ENCODE results near the gene SLC7A4.
"Not testable (repeated sequence)": the region's sequence is repeated elsewhere in the genome, so short reads cannot be mapped to it uniquely, and the experiment has no call there.

SLC7A4 gene

DNA sequence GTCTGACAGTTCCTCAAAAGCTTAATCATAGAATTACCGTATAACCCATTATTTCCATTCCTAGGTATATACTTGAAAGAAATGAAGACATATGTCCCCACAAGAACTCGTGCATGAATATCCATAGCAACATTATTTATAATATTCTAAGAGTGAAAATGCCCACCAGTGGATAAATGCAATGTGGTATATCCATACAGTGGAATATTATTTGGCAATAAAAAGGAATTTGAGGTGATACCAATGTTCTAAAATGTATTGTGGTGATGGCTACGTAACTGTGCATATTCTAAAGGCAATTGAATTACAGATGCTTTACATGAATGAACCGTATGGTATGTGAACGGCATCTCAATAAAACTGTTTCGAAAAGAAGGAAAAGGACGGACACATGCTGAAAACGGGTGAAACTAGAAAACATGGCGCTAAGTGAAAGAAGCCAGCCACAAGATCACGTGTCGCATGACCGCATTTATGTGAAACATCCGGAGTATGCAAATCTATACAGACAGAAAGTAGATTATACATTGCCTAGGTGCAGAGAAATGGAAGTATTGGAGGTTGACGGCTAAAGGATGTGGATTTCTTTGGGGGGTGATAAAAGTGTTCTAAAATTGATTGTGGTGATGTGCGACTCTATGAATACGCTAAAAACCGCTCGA, 29.4 kb upstream of the SLC7A4 start:
- DNase-seq, result not testable (repeated sequence)

DNA sequence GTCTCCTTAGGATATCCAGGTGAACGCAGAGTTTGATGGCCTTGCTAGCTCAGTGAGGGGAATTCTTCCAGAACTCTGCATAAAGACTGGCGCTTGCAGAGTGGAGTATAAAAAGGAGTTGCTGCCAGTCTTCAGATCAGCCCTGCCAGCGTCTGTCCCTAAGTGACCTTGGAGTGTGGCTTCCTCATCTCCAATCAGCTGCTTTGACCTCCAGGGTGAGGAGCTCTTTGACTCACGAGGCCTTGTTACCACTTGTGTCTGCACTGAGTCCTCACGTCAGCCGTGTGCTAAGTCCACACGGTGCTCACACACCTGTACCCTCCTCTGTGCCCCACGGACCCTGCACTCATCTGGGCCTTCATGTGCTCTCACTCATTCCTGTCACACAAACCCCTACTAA, 28.0 kb upstream of the SLC7A4 start:
- DNase-seq, result not testable (repeated sequence)

DNA sequence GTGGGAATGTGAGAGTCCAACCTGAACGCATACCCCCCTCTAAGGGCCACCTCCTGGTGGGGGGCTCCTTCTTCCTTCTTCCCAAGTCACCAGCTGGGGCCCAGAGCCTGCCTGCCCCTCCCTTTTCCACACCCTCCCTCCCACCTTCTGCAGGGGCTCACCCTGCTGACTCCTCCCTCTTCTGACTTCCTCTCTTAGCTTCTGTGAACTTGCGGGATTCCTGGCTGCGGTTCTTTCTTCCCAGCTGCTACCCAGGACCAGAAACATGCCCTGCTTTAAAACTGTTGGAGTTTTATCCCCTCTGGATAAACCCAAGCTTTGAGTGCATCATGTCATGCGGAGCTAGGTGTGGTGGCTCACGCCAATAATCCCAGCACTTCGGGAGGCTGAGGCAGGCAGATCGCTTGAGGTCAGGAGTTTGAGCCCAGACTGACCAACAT, 23.5 kb upstream of the SLC7A4 start:
- DNase-seq, result no peak

DNA sequence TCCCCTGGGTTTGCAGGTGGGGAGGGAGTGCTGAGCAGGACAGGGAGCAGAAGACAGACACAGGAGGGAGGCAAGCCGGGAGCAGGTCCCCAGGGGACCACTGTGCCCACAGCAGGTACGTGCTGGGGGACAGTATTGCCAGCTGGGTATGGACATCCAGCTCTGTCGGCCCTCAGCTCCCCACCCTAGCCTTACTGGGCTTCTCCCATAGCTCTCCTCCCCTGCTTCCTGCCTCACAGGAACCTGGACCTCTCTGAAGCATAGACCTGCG, 23.1 kb upstream of the SLC7A4 start:
- DNase-seq, result no peak

DNA sequence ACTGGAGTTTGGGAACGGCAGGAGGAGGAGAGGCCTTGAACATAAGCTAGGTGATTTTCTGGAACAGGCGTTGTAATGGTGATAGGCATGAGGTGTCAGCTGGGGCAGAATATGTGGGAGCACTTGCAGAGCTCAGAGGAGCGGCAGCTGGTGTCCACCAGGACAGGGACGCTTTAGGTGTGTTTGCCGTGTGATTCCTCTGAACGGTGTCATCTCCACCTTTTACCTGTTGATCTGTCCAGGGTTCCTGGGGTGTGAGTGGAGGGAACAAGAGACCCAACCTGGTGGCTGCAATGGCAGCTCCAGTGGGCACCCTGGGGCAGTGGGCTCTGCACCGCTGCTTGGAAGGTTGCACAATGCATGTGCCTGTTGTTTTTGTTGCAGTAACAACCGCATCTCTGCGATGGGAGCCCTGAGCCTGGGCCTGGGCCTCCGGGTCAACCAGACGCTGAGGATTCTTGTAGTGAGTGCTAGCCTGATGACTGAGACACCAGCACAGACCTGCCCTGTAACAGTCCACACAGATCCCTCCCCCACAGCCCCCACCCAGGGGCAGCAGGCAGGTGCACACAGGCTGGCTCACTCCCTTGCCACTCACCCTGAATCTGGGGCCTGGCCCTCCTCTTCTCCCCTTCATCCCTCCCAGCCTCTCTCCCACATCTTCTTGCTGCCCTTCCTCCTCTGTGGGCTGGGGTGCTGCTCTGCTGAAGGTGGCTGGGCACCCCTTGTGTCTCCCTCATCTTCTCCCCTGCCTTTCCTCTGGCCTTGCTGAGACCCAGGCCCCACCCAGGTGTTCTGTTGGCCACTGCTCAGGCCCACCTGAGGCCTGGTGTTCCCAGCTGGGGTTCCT, 22.6 kb upstream of the SLC7A4 start:
- DNase-seq, result no peak

DNA sequence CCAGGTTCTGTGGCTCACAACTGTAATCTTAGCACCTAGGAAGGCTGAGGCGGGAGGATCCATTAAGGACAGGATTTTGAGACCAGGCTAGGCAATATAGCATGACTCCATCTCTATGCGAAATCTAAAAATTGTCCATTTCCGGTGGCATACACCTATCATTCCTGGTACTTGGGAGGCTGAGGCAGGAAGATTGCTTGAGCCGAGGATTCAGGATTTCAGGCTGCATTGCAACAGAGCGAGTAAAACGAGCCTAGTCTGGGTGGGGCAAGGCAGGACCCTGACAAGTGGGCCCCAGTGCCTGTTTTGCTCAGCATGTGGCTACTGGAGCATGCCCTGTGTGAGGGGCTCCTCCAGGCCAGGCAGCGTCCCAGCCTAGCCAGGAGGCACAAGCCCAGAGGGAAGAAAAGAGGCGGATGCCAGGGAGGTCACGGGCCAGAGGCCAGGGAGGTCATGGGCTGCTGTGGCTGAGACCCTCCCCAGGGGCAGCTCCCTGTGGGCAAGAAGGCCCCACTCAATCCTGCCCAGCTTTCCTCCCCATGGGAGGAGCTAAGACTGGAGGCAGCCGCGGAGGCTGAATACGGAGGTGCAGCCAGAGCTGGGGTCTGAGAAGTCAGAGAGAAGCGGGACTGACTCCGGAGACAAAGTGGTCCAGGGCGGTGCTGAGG, 21.8 kb upstream of the SLC7A4 start:
- DNase-seq, result no peak

DNA sequence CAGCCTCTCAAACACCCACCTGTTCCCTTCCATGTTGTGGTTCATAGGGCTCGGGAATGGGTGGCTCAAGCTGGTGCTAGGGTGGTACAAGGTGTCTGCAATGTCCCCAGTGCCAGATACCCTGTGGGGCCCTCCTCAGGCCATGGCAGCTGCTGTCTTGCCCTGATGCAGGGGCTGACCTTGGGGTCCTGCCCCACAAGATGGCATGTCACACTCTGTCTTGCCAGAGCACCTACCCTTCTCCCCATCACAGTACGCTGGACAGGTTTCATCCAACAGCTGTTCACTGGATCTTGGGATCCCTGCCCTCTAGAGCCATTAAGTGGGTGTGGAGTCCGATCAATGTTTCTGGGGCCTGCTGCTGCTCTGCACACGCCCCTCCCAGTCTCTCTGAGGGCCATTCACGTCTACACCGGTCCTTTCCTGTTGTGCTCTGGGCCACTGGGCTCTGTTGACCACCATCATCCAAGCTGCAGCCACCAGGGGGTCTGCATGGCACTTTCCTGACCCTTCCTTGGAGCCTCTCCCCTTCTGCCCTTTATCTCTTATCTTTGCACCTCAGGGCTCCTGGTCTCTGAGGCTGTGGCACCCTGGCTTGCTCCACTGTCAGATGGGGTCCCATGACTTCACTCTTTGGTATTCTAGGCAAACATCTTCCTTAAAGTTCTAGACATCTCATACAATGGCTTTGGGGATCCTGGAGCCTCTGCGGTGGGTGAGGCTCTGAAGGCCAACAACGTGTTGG, 20.5 kb upstream of the SLC7A4 start:
- no peak for DNase-seq

- no peak for DNase-seq
Observed at GRCh38 chr22:21051831-21052400, 19.6 kb upstream of the SLC7A4 start.

- DNase-seq, result no peak
Observed at GRCh38 chr22:21051145-21051830, 18.9 kb upstream of the SLC7A4 start.

DNA sequence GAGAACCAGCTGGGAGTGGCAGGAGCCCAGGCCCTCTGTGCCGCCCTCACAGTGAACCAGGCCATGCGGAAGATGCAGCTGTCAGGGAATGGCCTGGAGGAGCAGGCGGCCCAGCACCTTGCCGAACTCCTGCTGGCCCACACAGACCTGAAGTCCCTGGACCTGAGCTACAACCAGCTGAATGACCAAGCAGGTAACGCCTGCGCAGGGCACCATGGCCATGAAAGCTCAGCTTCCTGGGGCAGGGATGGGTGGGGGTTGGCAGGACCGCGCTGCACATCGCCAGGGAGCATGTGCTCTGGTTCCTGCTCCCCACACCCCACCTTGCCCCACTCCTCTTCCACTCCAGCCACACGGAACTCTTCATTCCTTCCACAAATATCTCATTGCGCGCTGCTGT, 16.6 kb upstream of the SLC7A4 start:
- not testable (repeated sequence) for DNase-seq

DNA sequence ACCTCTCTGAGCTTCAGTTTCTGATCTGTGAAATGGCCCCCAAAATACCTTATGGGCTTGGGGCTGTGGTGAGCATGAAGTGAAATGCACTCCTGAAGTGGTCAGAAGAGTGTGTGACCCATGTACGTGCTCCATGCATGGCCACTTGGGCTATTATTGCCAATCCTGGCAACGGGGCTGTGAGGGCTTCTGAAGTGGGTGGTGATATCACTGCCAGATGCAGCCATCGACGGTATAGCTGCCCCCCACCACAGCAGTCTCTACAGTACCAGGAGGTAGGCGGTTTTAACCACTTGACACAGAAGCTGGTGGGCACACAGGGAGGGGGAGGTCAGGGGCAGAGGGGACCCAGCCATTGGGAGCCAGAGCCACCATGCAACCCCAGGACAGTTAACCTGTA, 16.1 kb upstream of the SLC7A4 start:
- not testable (repeated sequence) for DNase-seq

DNA sequence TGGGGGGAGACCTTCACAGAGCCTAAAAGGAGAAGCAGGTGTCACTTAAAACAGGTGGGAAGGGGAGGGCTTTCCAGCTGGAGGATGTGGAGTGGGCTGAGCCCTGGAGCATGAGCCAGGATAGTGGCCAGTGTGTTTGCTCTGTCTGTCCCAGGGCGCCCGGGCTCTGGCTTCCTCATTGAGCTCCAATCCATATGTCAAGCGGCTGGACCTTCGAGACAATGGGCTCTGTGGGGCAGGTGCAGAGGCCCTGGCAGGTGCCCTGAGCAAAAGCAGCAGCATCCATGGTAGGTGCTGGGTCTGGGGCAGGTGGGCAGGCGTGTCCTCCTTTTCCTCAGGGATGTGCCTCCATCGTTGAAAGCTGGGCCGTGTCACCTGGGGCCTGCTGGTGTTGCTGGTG, 15.4 kb upstream of the SLC7A4 start:
- DNase-seq, result no peak

GRCh38 chr22:21047035-21047661, 14.8 kb upstream of the SLC7A4 start:
- no peak for DNase-seq

DNA sequence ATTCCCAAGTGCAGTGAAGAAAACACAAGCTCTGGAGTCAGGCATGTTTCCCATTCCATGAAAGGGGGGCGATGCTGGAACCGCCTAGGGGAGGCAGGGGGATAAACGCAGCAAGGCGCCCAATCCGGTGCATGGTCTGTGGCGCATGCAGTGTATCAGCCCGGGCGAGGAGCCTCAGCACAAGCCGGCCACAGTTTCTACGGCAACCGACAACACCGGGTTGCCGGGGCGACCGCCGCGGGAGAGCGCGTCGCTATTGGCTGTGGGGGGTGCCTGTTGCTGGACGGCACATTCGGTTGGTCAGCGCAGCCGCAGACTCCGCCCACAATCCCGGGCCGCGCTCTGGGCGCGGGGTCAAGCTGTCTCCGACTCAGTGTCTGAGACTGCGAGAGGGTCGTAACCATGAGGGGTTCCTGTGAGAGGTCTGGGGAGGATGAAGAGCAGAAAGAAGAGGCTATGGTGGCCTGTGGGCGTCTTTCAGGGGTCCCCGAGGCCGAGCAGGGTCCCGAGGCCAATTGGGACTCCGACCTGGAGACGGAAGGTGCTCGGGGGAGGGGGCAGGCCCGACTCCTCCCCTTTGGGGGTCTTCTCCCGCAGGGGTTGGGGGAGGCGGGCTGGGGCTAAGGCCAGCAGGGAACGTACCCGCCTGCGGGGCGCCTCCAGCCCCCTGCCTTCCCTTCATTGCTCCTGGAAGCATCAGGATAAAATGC, 13.4 kb upstream of the SLC7A4 start, which contains the start of gene LRRC74B:
TSS of gene LRRC74B (plus strand) at position 362 of the 710 bp plus-strand sequence. CDS start at position 403, 41 bp downstream.
- no peak for DNase-seq

DNA sequence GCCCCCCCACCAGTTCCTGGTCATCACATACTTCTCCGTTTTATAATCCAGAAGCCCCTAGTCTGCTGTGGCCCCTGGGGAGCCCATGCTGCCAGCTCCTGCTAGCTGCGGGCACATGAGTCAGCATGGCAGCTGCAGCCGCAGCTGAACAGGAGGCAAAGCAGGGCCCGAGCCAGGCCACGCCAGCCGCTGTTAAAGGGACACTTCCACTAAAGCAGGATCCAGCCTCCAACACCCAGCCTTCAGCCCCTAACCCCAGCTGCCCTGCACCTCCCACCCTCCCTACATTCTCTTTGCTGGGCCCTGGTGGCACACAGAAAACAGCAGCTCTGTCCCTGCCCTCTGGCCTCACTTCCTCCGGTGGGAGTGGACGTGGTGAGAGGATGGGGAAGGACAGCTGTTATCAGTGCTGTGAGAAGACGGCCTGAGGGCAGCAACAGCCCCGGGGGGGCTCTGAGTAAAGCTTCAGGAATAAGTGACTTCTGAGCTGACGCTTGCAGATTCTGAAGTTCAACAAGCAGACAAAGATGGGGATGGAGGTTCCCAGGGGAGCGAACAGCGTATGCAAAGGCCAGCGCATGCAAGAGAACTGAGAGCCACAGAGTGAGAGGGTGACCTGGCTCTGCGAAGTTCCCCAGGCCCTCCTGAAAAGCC, 12.7 kb upstream of the SLC7A4 start:
- DNase-seq, result no peak

DNA sequence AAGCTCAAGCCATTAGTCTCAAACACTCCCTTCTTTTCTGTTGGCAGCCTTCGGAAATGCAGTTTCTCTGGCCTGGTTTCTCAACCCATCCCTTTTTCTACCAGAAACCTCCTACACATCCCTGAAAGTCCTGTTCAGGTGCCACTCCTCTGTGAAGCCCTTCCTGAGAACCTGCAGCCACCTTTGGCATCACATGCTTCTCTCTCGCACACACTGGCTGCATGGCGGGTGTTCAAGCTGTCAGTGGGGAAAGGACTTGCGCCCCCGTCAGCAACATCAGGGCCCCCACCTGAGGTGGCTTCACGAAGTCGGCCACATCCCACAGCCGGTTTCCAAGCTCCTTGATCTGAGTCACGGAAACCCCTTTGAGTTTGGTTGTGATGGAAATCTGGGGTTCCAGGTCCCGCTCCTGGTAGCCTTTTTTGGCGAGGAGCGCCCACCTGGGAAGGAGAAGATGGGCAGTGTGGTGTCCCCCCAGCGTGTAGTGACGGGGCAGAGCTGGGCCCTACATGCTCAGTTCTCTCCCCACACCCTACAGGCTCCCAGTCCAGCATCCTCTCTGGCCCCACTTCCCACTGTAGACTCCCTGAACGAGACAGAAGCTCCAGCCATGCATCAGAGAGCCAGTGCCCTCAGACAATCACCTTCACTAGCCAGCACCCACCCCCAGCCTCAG, 11.6 kb upstream of the SLC7A4 start:
- no peak for DNase-seq

DNA sequence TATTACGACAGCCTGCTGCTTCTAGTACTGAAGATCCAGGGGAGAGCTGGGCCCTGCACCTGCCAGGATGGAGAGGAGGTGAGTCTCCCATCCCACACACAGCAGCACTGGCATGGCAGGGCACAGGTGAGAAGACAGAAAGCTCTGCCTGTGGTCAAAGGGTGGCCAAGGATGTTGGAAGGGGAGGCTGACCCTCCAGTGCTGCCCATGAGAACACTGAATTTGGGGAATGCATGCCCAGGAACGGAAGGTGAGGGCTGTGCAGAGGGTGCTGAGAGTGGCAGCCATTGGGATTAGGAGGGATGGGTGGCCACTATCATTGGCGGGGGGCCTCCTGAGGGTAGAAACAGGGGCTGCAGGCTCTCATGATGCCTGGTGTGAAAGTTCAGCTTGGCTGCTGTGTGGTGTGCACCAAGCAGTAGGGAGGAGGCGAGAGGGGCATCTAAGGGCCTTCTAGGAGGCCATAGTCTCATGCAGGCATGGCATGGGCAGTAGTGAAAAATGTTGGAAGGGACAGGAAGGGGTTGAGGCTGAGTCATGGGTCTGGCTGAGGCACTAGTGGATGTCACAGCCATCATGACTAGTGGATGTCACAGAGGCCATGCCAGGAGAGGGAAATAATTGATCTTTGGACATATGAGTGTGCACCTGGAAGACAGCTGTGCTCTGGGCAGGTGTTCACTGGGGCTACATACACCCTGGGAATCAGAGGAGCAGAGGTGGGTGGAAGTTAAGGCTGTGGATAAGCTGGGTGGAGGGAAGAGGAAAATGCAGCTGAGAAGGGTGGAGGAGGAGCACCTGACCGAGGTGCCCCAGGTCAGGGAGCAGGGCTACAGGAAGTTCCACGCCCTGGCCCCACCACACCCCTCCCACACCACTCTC, 10.9 kb upstream of the SLC7A4 start:
- no peak for DNase-seq

GRCh38 chr22:21041937-21042336, 9.6 kb upstream of the SLC7A4 start:
- no peak for DNase-seq

GRCh38 chr22:21039158-21039557, 6.8 kb upstream of the SLC7A4 start:
- DNase-seq, result not testable (repeated sequence)
